ENCODE measurements around the gene PXN. TPM values are rescaled to one million over a fixed set of nuclear protein-coding genes. Genes with fewer than 3 reads are reported as not detected.

PXN gene
- polyA plus RNA-seq, 4 donors, result 56.8 to 81.1 (median 64.3) TPM

DNA sequence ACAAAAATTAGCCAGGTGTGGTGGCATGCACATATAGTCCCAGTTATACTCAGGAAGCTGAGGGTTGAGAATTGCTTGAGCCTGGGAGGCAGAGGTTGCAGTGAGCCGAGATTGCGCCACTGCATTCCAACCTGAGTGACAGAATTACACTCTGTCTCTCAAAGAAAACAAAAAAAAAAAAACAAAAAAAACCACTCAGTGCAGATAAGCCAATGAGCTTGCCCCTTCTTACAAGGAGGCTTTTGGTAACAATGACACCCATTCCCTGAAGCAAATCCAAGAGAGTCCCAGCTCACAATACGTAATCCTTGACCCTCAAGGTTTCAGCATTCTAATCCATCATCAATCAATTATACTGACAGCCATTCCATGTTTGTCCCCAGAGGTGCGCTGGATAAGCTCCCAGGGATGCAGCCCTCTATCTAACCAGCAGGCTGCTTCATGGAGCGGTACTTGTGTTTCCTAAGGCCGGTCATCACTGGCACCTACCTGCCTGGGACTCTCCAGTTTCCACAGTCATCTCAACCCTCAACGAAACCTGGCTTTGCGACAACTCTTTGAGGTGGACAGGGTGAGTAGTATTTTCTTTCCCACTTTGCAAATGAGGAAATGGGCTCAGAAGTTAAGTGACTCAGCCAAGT, 83.4 kb downstream of the PXN start:
- no peak for DNase-seq (ENCODE audit: low read depth in 4 of 4, low spot score in 3 of 4)

DNA sequence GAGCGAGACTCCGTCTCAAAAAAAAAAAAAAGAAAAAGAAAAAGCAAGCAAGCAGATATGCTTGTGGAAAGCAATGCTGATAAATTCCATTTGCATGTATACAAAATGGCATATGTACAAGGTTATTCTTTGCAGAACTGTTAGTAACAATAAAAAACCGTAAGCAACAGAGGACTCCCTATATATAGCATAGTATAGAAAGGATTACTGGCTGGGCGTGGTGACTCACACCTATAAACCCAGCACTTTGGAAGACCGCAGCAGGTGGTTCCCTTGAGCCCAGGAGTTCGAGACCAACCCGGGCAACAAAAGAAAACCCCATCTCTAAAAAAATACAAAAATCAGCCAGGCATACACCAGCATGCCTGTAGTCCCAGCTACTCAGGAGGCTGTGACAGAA, 84.6 kb downstream of the PXN start:
- no peak for DNase-seq (ENCODE audit: low read depth in 4 of 4, low spot score in 3 of 4)

DNA sequence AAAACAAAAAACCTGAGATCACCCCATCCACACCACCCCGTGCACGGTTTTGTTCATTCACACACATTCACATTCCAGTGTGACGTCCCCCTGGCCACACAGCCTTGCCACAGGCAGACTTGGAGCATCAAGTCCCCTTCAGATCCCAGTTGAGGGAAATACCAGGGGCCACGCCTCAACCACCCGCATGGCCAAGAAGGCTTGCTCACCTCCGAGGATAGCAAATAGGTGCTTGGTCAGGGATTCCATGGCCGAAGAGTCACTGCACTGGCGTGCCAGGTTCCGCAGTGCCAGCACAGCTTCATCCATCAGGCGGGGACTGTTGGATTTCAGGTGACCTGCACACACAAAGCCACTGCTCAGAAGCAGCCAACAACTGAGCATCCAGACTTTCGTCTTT, 90.0 kb downstream of the PXN start:
- no peak for DNase-seq (ENCODE audit: low read depth in 4 of 4, low spot score in 3 of 4)

DNA sequence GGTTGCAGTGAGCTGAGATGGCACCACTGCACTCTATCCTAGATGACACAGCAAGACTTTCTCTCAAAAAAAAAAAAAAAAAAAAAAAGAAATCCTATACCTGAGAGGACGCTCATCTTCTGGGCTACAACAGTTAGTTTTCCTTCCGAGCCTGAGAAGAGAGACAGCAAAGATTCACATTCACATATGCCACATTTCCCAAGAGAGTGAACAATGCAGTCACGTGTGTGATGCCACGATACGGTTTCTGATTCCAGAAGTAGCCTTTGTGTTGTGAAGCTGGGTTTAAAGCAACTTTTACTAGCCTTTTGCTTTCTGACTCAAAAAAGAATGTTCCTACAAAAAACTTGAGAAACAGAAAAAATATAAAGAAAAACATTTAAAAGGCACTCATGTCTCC, 90.5 kb downstream of the PXN start:
- no peak for DNase-seq (ENCODE audit: low read depth in 4 of 4, low spot score in 3 of 4)

DNA sequence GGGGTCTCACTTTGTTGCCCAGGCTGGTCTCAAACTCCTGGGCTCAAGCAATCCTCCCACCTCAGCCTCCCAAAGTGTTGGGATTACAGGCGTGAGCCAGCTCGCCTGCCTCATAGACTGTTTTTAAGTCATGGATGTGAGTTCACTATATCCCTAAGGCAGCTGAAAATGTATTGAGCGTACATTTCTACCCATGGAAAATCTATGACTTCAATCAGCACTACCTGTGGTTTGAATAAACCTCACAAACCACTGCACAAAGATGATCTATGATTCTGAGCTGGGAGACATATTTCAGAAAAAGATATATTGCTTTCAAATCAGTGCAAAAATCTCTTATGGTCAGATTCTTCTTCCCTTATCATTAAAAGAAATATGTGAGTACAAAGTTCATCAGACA, 93.5 kb downstream of the PXN start:
- DNase-seq (ENCODE audit: low read depth in 4 of 4, low spot score in 3 of 4), result no peak

DNA sequence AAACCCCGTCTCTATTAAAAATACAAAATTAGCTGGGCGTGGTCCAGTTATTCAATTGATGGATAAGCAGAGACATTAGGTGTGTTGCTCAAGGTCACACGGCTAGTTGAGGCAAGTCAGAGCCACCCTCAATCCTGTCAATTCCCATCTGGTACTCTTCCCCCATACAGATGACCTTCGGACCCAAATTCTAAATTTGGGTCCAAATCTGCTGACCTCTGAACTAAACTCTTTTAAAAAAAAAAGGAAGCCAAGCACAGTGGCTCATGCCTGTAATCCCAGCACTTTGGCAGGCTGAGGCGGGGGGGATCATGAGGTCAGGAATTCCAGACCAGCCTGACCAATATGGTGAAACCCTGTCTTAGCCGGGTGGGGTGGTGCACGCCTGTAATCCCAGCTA, 94.9 kb downstream of the PXN start:
- no peak for DNase-seq (ENCODE audit: low read depth in 4 of 4, low spot score in 3 of 4)

DNA sequence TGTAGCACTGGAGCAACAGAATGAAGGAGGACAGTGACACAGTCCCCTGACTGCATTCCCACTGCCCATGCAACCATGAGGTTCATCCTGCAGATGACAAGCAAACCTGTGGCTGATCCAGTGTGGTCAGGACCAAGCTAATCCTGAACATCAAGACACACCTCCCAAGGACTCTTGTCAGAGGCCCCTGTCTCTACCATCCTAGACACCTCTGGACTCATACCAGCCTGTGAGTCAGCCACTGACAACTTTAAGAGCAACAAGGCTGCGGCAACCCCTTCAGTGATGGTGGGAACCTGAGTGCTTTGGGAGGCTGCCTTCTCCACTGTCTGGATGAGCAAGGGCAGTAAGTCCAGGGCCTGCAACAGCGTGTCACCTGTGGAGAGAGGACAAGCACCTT, 95.6 kb downstream of the PXN start:
- no peak for DNase-seq (ENCODE audit: low read depth in 4 of 4, low spot score in 3 of 4)

DNA sequence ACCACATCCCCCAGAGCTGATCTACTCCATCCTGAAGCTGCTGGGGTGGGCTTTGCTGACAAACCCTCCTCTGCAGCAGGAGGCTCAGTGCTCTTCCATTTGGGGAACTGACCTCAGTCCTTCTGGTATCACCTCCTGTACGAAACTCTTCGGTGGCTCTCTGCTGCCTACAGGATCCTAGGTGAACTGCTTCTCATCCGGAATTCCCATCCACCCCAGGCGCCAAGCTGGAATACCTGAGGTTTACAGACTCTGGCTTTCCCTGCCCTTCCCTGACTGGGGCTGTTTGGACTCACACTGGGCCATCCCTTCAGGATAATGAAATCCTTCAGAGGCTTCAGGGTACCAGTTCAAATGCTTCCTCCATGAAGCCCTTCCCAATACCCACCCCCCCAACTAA, 97.2 kb downstream of the PXN start:
- DNase-seq (ENCODE audit: low read depth in 4 of 4, low spot score in 3 of 4), result no peak

DNA sequence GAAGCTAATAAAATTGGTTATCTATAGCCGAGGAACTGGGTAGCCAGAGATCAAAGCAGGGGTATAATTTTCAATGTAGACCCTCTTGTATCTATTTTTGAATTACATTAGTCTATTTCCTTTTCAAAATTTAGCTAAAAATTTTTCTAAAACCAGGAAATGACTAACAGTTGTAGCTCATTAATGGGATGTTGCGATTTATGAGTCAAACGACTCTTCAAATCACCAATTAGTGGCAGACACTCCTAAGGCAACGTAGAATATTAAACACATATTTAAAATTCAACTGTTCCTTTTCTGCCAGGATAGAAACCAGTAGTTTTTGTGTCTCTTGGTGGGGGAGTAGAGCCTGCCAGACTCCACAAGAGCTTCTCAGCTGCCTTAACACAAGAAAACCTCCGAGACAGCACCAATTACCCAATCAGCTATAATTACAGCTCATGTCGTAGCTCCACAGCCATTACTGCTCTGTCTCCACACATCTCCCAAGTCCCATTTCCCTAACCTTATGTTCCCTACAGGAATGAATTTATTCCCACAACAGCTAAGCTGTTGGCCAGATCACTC, 97.9 kb downstream of the PXN start:
- no peak for DNase-seq (ENCODE audit: low read depth in 4 of 4, low spot score in 3 of 4)

DNA sequence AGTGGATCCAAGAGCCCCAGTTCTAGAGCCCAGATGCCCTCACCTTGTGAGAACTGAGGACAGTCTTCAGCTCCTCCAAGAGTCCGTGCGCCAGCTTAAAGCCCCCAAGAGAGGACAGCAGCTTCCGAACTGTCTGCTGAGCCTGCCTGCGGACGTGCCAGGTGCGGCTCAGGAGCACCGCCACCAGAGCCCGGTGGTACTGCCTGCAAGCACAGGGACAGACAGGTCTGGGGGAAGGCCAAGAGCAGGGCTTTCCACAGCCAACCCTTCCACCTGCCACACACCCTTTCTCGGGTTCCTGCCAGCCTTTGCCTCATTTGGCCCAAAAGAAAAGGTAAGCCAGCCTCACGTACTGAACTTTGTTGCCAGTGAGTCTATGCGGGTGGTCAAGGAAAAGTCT, 101.2 kb downstream of the PXN start:
- DNase-seq (ENCODE audit: low read depth in 4 of 4, low spot score in 3 of 4), result no peak

DNA sequence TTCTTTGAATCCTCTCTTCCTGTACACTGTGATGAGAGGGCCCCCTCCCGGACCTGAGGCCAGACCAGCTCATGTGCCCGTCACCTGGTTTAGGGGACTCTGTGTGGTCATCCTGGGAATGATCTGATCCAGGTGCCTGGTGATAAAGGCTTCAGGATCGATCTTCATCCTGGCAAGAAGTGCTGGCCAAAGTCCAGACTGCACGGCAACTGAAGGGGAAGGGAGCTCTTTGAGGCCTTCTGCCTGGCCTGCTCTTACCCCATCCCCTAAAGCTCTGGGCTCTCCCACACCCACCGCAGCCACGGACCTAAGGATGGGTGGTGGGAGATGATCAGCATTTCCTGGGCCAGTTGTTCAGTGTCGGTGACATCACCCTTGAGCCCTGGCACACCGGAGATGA, 102.8 kb downstream of the PXN start:
- DNase-seq (ENCODE audit: low read depth in 4 of 4, low spot score in 3 of 4), result no peak

DNA sequence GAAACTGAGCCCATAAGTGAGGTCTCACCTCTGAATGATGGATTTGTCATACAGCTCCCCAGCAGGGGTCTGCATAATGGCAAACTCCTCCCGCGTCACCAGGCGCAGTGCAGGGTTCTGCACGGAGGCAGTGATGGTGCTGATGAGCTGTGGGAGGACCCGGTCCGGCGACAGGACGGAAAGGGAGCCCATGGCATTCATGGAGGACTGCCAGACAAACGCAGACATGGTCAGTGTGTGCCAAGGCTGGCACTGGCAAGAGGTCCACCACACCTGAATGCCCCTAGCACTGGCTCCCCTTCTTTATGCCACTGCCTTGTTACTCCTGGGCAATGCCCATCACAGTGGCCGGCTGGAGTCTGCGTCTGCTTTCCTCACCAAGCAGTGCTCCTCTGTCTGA, 103.7 kb downstream of the PXN start:
- DNase-seq (ENCODE audit: low read depth in 4 of 4, low spot score in 3 of 4), result no peak

Other genes starting within 250 kb of the PXN start
- 10 to 100 TPM; 35.6 to 44.2 (median 37.2) TPM for gene RAB35, start 149.0 kb downstream of the PXN start, polyA plus RNA-seq (ENCODE audit: insufficient read length in 4 of 4)
- 10 to 100 TPM; 46.8 to 66.2 (median 51.2) TPM for gene GCN1, start 71.0 kb downstream of the PXN start, polyA plus RNA-seq (ENCODE audit: insufficient read length in 4 of 4)
- gene RPLP0, start 64.6 kb downstream of the PXN start, polyA plus RNA-seq (ENCODE audit: insufficient read length in 4 of 4), result 1,000 to 10,000 TPM; 2,639 to 2,878 (median 2,698) TPM
- gene RNU4-2, start 26.2 kb upstream of the PXN start, polyA plus RNA-seq (ENCODE audit: insufficient read length in 4 of 4), result not detected
- gene RNU4-1, start 27.5 kb upstream of the PXN start, polyA plus RNA-seq (ENCODE audit: insufficient read length in 4 of 4), result not detected
- 1 to 10 TPM; 3.3 to 4.6 (median 4.1) TPM for gene SIRT4, start 36.6 kb upstream of the PXN start, polyA plus RNA-seq (ENCODE audit: insufficient read length in 4 of 4)
- under 1 TPM in 3 of 4 donors, not detected in 1; 0.33 to 0.59 (median 0.46) TPM for gene PLA2G1B, start 62.0 kb upstream of the PXN start, polyA plus RNA-seq (ENCODE audit: insufficient read length in 4 of 4)
- 10 to 100 TPM in 3 of 4 donors, 1 to 10 TPM in 1; 8.9 to 30.0 (median 22.9) TPM for gene MSI1, start 103.4 kb upstream of the PXN start, polyA plus RNA-seq (ENCODE audit: insufficient read length in 4 of 4)
- 100 to 1,000 TPM; 177 to 336 (median 300) TPM for gene COX6A1, start 172.4 kb upstream of the PXN start, polyA plus RNA-seq (ENCODE audit: insufficient read length in 4 of 4)
- 10 to 100 TPM; 28.0 to 48.6 (median 41.9) TPM for gene TRIAP1, start 180.7 kb upstream of the PXN start, polyA plus RNA-seq (ENCODE audit: insufficient read length in 4 of 4)
- gene GATC, start 180.7 kb upstream of the PXN start, polyA plus RNA-seq (ENCODE audit: insufficient read length in 4 of 4), result 10 to 100 TPM; 23.5 to 36.0 (median 35.3) TPM
- 100 to 1,000 TPM; 165 to 255 (median 212) TPM for gene SRSF9, start 204.0 kb upstream of the PXN start, polyA plus RNA-seq (ENCODE audit: insufficient read length in 4 of 4)
- 100 to 1,000 TPM; 450 to 544 (median 503) TPM for gene DYNLL1, start 230.4 kb upstream of the PXN start, polyA plus RNA-seq (ENCODE audit: insufficient read length in 4 of 4)

Data from left renal pelvis (tissue), 4 donors.